HepG2 (cell line): Measurements from ENCODE around the gene UNC13D. TPM values are rescaled to one million over a fixed set of nuclear protein-coding genes. Genes with fewer than 3 reads are reported as not detected.

Experiments
- GZF1 ChIP-seq: sonication (generic); formaldehyde crosslinking; IDR thresholded peaks from 2 replicates; pipeline ENCODE4 v1.5.1; 2020; ENCODE audit warnings: mild to moderate bottlenecking, missing genetic modification reagents
- MZF1 ChIP-seq: sonication (generic); formaldehyde crosslinking; IDR thresholded peaks from 2 replicates; pipeline ENCODE4 v1.8.1; 2023; ENCODE audit warnings: mild to moderate bottlenecking, missing genetic modification reagents, borderline replicate concordance
- SP5 ChIP-seq: IDR thresholded peaks from 2 replicates; pipeline ENCODE4 v1.6.1; 2016; ENCODE audit warnings: low read depth, borderline replicate concordance
- TCF12 ChIP-seq, 2 experiments: fragments of 450-650 bp in 1 of 2; sonication (generic) in 1 of 2; formaldehyde crosslinking in 1 of 2; IDR thresholded peaks; 2 replicates each; pipeline versions ENCODE4 v1.6.1 to v1.8.0; 2017 to 2022; ENCODE audit warnings: antibody characterized with exemption in 1 of 2, mild to moderate bottlenecking in 1 of 2, missing genetic modification reagents in 1 of 2, moderate library complexity in 1 of 2
- ZNF235 ChIP-seq: sonication (generic); formaldehyde crosslinking; IDR thresholded peaks from 2 replicates; pipeline ENCODE4 v1.8.1; 2023; ENCODE audit warnings: mild to moderate bottlenecking, missing genetic modification reagents, borderline replicate concordance
- ZNF33B ChIP-seq: sonication (generic); formaldehyde crosslinking; IDR thresholded peaks from 2 replicates; pipeline ENCODE4 v1.5.1; 2020; ENCODE audit warnings: mild to moderate bottlenecking, missing genetic modification reagents
- ZNF567 ChIP-seq: sonication (generic); formaldehyde crosslinking; IDR thresholded peaks from 2 replicates; pipeline ENCODE4 v1.8.1; 2023; ENCODE audit warnings: mild to moderate bottlenecking, missing genetic modification reagents, borderline replicate concordance
- ZNF615 ChIP-seq: sonication (generic); formaldehyde crosslinking; IDR thresholded peaks from 2 replicates; pipeline ENCODE4 v1.5.0; 2020; ENCODE audit warnings: mild to moderate bottlenecking, missing genetic modification reagents, borderline replicate concordance
- ZNF891 ChIP-seq: sonication (generic); formaldehyde crosslinking; IDR thresholded peaks from 2 replicates; pipeline ENCODE4 v1.5.0; 2020; ENCODE audit warnings: mild to moderate bottlenecking, missing genetic modification reagents
- polyA plus RNA-seq, 8 experiments: library from polyadenylated mRNA; depleted of rRNA in 3 of 8; stranded (reverse) in 7 of 8; unstranded in 1 of 8; fragments of >200 nt; fragmentation: Illumina TruSeq in 4 of 8; extraction: Trizol in 4 of 8; gene quantifications; 2 replicates each; pipeline versions ENCODE4 v1.2.1 to v1.2.3, GENCODE V29; 2011 to 2016; ENCODE audit warnings: low read depth in 4 of 8, missing spikeins in 1 of 8, mixed read lengths in 1 of 8; ENCODE audit not compliant: insufficient read depth in 1 of 8
- total RNA-seq, 5 experiments: library from RNA; depleted of rRNA; stranded (reverse); fragments of >200 nt; fragmentation: Illumina TruSeq; extraction: Trizol; gene quantifications; 2 replicates each; pipeline ENCODE4 v1.2.3, GENCODE V29; 2016; ENCODE audit warnings: low read depth in 1 of 5
- TF ChIP-seq, protein P1 (sequence below): sonication (generic); formaldehyde crosslinking; IDR thresholded peaks from 2 replicates; pipeline ENCODE4 v1.5.1; 2020; ENCODE audit warnings: mild to moderate bottlenecking, missing genetic modification reagents, moderate library complexity
- TF ChIP-seq, protein P2 (sequence below): IDR thresholded peaks from 2 replicates; pipeline ENCODE4 v1.6.1; 2016
- TF ChIP-seq, protein P3 (sequence below): sonication (generic); formaldehyde crosslinking; IDR thresholded peaks from 2 replicates; pipeline ENCODE4 v1.5.1; 2020; ENCODE audit warnings: missing genetic modification reagents, mild to moderate bottlenecking, borderline replicate concordance
- TF ChIP-seq, protein P4 (sequence below), 2 experiments: sonication (generic) in 1 of 2; formaldehyde crosslinking in 1 of 2; IDR thresholded peaks; 2 replicates each; pipeline versions ENCODE4 v1.4.0 to v1.6.1; 2016 to 2020; ENCODE audit warnings: borderline replicate concordance in 1 of 2, low read depth in 1 of 2, mild to moderate bottlenecking in 1 of 2, missing genetic modification reagents in 1 of 2
- TF ChIP-seq, protein P5 (sequence below), 2 experiments: fragments of 450-650 bp in 1 of 2; sonication (generic) in 1 of 2; formaldehyde crosslinking; IDR thresholded peaks; 2 replicates each; pipeline versions ENCODE4 v1.5.0 to v1.8.0; 2020 to 2022; ENCODE audit warnings: mild to moderate bottlenecking in 1 of 2, missing genetic modification reagents in 1 of 2

UNC13D gene
- total and polyA plus RNA-seq, 2 of the 13 experiments (the other 11 are each of a cell fraction or from before 2014, with no cell fraction given) = 29.7 to 42.7 TPM

DNA sequence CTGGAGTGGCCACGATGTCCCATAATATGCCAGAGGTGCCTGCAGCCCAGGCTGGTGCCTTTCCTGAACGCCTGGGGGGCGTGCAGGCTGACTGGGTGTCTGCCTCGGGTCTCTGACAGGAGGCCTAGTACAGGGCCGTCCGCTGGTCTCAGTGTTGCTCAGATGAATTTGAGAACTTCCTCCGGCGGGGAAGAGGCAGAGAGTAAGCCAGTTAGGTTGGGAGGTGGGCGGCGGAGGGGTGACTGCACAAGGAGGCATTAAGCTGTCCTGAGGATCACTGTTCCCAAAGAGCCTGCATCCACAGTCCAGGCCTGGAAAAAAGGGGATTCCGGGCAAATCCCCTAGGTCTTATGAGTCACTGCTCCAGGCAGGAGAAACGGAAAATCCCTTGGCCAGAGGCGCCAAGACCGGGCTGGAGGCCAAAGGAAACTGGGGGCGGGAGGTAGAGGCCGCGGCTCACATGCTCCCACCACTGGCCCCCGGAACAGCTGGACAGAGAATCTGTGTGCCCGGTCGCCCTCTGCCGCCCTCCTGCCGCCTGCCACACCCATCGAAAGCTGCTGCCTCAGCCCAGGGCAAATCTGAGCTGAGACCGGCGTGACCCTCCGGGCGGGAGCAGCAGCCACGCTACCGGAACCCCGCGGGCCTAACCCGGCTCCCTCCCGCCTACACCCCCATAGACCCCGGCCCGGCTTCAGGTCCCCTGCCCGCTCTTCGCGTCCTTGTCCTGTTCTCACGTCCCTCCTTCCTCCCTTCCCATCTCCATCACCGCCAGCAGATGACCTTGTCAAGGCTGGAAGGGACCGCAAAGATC lies 32.9 kb upstream of the UNC13D start (continued):
- TF ChIP-seq ZNF567 (CRISPR knock-in tag) (peak; percentile 66; the same call in 1 of the 2 replicates), SP5 (0 out of 2 replicates have a peak, but pooled peaks have one; percentile 22), ZNF615 (CRISPR knock-in tag) (0 out of 2 replicates have a peak, but pooled peaks have one; percentile 19), GZF1 (CRISPR knock-in tag) (peak; percentile 36; the same call in 1 of the 2 replicates), MZF1 (CRISPR knock-in tag) (0 out of 2 replicates have a peak, but pooled peaks have one; percentile 90), ZNF891 (CRISPR knock-in tag) (peak; percentile 85), ZNF235 (CRISPR knock-in tag) (peak; percentile 60; the same call in 1 of the 2 replicates), TCF12 (IDR thresholded peaks at IDR 0.05) (no peak), TCF12 (CRISPR knock-in tag; IDR thresholded peaks at IDR 0.05) (no peak), ZNF33B (CRISPR knock-in tag) (peak; percentile 39; the same call in 1 of the 2 replicates)
- TF ChIP-seq, protein P1, sequence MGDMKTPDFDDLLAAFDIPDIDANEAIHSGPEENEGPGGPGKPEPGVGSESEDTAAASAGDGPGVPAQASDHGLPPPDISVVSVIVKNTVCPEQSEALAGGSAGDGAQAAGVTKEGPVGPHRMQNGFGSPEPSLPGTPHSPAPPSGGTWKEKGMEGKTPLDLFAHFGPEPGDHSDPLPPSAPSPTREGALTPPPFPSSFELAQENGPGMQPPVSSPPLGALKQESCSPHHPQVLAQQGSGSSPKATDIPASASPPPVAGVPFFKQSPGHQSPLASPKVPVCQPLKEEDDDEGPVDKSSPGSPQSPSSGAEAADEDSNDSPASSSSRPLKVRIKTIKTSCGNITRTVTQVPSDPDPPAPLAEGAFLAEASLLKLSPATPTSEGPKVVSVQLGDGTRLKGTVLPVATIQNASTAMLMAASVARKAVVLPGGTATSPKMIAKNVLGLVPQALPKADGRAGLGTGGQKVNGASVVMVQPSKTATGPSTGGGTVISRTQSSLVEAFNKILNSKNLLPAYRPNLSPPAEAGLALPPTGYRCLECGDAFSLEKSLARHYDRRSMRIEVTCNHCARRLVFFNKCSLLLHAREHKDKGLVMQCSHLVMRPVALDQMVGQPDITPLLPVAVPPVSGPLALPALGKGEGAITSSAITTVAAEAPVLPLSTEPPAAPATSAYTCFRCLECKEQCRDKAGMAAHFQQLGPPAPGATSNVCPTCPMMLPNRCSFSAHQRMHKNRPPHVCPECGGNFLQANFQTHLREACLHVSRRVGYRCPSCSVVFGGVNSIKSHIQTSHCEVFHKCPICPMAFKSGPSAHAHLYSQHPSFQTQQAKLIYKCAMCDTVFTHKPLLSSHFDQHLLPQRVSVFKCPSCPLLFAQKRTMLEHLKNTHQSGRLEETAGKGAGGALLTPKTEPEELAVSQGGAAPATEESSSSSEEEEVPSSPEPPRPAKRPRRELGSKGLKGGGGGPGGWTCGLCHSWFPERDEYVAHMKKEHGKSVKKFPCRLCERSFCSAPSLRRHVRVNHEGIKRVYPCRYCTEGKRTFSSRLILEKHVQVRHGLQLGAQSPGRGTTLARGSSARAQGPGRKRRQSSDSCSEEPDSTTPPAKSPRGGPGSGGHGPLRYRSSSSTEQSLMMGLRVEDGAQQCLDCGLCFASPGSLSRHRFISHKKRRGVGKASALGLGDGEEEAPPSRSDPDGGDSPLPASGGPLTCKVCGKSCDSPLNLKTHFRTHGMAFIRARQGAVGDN (CRISPR knock-in tag) = 0 out of 2 replicates have a peak, but pooled peaks have one; percentile 78
- TF ChIP-seq, protein P2, sequence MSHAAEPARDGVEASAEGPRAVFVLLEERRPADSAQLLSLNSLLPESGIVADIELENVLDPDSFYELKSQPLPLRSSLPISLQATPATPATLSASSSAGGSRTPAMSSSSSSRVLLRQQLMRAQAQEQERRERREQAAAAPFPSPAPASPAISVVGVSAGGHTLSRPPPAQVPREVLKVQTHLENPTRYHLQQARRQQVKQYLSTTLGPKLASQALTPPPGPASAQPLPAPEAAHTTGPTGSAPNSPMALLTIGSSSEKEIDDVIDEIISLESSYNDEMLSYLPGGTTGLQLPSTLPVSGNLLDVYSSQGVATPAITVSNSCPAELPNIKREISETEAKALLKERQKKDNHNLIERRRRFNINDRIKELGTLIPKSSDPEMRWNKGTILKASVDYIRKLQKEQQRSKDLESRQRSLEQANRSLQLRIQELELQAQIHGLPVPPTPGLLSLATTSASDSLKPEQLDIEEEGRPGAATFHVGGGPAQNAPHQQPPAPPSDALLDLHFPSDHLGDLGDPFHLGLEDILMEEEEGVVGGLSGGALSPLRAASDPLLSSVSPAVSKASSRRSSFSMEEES (CRISPR knock-in tag) = peak; percentile 50; the same call in 1 of the 2 replicates
- TF ChIP-seq, protein P3, sequence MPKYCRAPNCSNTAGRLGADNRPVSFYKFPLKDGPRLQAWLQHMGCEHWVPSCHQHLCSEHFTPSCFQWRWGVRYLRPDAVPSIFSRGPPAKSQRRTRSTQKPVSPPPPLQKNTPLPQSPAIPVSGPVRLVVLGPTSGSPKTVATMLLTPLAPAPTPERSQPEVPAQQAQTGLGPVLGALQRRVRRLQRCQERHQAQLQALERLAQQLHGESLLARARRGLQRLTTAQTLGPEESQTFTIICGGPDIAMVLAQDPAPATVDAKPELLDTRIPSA (CRISPR knock-in tag) = 0 out of 2 replicates have a peak, but pooled peaks have one; percentile 29
- TF ChIP-seq, protein P4, sequence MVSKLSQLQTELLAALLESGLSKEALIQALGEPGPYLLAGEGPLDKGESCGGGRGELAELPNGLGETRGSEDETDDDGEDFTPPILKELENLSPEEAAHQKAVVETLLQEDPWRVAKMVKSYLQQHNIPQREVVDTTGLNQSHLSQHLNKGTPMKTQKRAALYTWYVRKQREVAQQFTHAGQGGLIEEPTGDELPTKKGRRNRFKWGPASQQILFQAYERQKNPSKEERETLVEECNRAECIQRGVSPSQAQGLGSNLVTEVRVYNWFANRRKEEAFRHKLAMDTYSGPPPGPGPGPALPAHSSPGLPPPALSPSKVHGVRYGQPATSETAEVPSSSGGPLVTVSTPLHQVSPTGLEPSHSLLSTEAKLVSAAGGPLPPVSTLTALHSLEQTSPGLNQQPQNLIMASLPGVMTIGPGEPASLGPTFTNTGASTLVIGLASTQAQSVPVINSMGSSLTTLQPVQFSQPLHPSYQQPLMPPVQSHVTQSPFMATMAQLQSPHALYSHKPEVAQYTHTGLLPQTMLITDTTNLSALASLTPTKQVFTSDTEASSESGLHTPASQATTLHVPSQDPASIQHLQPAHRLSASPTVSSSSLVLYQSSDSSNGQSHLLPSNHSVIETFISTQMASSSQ (IDR thresholded peaks at IDR 0.05; ENCODE audit: low read depth) = 0 out of 2 replicates have a peak, but pooled peaks have one; percentile 2
- TF ChIP-seq, protein P4 (CRISPR knock-in tag; IDR thresholded peaks at IDR 0.05; ENCODE audit: borderline replicate concordance) = peak; percentile 12; the same call in 1 of the 2 replicates
- TF ChIP-seq, protein P5, sequence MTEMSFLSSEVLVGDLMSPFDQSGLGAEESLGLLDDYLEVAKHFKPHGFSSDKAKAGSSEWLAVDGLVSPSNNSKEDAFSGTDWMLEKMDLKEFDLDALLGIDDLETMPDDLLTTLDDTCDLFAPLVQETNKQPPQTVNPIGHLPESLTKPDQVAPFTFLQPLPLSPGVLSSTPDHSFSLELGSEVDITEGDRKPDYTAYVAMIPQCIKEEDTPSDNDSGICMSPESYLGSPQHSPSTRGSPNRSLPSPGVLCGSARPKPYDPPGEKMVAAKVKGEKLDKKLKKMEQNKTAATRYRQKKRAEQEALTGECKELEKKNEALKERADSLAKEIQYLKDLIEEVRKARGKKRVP (CRISPR knock-in tag; IDR thresholded peaks at IDR 0.05) = peak in 1 of 2 experiments; percentile 85; a peak in 2 of 4 replicates
